ENCODE results near the gene MED12L.

GRCh38 chr3:151200586-151200985 lies 115.1 kb downstream of the MED12L start:
- no peak for TF ChIP-seq CTCF (IDR thresholded peaks at IDR 0.05; ENCODE audit: insufficient read depth, low read length)
- TF ChIP-seq POLR2AphosphoS5 (IDR thresholded peaks at IDR 0.05; ENCODE audit: low read depth), result no peak
- TF ChIP-seq GABPA (IDR thresholded peaks at IDR 0.05; ENCODE audit: low read depth), result no peak
- TF ChIP-seq REST (IDR thresholded peaks at IDR 0.05; ENCODE audit: insufficient replicate concordance, low read depth), result no peak
